GM19328 (cell line): ENCODE results near the gene ADARB2.
"Not testable (repeated sequence)": the region's sequence is repeated elsewhere in the genome, so short reads cannot be mapped to it uniquely, and the experiment has no call there.

ENCODE experiments used
- ATAC-seq: cut with Tn5 transposase; IDR thresholded peaks from one replicate; pipeline ENCODE4 v1.9.1; 2021; ENCODE audit warnings: mild to moderate bottlenecking, moderate library complexity; ENCODE audit not compliant: unreplicated experiment

The ADARB2 gene

DNA sequence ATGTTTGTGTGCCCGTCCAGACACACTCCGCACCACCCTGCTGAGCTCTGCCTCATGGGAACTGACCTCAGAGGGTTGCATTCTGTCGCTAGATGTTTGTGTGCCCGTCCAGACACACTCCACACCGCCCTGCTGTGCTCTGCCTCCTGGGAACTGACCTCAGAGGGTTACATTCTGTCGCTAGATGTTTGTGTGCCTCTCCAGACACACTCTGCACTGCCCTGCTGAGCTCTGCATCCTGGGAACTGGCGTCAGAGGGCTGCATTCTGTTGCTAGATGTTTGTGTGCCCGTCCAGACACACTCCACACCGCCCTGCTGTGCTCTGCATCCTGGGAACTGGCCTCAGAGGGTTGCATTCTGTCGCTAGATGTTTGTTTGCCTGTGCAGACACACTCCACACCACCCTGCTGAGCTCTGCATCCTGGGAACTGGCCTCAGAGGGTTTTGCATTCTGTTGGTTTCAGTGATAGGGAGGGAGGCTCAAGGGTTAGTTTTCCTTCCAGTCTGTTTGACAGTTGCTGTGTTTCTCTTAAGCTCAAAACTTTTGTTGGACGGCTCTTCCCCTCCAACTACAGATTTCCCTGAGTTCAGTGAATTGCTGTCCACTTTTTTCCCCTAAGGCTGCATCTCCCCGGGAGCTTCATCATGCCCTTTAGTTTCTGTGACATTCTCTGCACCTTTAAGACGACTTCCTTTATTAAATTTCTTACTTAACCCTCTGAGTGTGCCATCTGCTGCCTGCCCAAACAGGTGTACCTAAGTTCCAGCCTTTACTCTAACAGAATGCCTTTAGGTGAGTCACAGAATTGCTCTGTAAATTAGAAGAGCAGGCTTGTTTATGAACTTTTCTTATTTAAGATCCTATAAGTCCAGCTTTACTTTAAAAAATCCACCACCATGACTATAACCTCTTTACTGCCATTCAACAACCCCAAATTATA is 119.7 kb downstream of the ADARB2 start:
- not testable (repeated sequence) for ATAC-seq

DNA sequence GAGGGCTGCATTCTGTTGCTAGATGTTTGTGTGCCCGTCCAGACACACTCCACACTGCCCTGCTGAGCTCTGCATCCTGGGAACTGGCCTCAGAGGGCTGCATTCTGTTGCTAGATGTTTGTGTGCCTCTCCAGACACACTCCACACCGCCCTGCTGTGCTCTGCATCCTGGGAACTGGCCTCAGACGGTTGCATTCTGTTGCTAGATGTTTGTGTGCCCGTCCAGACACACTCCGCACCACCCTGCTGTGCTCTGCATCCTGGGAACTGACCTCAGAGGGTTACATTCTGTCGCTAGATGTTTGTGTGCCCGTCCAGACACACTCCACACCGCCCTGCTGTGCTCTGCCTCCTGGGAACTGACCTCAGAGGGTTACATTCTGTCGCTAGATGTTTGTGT is 120.6 kb downstream of the ADARB2 start:
- not testable (repeated sequence) for ATAC-seq

DNA sequence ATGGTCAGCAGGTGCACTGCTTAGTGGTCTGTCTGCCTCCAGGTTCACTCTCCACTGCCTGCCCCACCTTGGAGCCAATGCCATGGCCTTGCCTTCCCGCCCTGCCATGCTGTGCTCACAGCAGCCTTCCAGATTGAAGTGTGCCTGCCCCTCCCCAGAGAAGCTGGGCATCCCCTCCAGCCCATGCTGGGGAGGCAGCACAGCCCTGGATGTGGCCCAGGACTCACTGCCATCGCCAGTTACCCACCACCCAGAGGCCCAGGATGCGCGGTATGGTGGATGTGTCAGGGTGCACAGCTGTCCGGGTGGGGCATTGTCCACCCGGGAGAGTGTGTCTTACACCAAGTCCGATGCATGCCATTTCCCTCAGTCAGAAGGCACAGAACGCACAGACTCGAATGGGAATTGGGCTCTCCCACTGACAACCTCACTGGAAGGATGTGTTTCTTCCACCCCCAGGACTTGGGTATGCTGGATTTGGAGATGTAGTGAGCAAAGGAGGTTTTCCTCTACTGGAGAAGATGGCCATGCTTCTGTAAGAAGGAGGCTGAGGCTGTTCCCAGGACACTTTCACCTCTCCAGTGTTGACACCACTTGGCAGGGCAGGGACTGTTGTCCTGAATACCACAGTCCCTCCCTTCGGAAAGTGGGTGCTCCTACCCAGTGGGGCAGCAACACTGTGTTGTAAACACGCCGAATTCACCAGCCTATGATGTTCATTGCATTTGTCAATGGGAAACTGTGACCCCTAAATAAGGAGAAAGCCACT is 122.0 kb downstream of the ADARB2 start:
- no peak for ATAC-seq

DNA sequence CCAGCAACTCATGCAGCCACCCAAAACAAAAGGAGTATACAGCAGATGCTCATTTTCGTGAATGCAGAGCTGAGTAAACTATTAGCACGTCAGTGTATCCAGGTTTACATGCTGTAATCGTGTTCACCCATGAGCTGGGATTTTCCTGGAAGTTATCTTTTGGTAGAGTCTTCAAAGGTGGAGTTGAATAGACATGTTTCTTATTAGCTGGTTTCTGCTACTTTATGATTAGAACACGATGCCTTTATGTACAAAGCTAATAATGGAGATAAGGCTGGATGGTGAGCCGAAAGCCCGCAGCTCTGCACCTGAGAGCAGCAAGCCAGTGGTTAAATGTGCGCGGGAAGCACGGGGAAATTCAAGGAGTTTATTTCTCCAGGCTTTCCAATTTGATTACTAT is 123.8 kb downstream of the ADARB2 start:
- no peak for ATAC-seq

DNA sequence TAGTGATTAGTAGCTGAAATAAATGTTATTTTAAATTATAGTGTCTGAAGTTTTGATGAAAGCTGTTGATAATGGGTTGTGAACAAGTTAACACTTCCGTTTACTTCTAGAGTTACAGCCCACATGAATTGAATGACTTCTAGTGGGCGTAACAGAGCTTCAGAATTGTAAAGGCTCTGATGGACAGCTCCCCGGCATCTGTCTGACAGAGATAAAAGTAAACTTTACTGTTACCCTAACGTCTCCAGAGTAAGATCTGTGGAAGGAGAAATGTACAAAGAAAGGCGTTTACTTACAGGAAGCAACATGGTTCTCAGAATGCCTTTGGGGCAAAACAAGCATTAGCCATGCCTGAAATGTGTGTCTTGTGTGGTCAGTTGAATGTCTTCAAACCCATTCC is 124.4 kb downstream of the ADARB2 start:
- no peak for ATAC-seq

DNA sequence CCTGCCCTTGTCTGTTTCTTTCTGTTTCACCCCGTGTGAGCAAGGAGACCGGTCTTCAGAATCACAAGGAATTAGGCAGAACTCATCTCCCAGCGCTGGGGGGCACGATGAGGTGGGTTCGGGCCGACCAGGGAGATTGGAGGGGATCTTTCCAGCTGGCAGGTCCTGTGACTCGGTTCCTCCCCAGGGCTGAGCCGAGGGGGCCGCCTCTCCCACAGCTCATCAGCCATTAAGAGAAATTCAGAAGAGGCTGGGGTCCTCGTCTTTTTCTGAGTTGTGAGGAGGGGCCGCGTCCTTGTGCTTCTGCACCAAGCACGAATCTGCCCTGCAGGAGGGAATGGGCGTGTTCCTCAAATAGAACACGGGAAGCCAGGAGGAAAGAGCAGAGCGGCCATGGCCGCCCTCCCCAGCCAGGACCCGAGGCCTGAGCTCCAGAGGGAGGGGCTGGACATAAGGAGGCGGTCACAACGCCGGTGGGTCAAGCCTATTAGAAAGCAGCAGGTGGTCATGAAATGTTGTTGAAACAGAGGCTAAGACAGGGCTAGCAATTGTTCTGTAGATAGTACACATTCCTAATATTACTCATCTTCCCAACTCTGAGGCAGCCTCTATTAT is 125.3 kb downstream of the ADARB2 start:
- ATAC-seq = no peak

DNA sequence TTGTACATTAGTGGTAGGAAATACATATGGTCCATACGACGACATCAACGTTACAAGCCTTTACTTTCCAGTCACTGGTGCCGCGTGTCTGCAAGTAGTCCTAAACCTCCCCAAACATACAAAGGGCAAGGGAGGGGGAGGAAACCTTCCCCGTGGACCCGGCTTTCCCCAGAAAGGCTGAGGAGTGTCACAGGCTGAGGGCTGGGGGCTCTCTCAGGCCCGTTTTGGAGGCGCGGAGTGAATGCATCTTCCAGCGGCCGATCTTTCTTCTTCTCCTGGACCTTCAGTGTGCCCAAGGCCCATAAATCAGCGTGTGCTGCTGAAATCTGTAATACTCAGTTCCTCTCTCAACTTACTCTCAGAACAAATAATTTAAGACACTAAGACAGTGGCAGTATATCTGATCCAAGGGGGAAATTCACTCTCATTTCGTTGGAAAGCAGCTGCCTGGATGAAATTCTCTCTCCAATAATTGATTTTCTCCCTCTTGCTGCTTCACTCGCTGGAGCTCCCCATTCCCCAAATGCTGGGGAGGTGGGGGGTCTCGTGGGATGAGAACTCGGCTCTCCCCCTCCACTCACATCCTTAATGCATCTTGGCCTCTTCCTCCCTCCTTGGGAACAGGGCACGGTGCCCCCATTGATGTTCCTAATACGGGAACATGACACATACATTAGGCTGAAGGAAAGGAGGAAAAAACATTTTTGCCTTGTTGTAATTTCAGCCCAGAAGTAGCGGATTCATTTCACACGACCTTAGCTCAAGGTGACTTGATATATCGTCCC is 126.1 kb downstream of the ADARB2 start:
- no peak for ATAC-seq

DNA sequence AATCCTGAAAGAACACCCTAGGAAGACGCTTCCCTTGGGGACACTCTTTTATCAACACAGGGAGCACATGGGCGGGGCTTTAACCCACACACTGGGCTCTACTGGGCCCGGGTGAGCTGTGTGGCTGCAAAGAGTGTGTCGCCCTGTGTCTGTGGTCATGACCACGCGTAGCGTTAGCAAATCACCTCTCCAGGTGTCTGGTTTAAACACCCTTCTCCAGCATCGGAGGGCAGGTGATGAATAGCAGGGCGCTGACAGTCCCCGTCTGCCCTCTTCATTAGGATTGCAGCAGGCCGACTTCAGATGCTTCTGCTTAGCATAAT is 127.7 kb downstream of the ADARB2 start:
- ATAC-seq = no peak

DNA sequence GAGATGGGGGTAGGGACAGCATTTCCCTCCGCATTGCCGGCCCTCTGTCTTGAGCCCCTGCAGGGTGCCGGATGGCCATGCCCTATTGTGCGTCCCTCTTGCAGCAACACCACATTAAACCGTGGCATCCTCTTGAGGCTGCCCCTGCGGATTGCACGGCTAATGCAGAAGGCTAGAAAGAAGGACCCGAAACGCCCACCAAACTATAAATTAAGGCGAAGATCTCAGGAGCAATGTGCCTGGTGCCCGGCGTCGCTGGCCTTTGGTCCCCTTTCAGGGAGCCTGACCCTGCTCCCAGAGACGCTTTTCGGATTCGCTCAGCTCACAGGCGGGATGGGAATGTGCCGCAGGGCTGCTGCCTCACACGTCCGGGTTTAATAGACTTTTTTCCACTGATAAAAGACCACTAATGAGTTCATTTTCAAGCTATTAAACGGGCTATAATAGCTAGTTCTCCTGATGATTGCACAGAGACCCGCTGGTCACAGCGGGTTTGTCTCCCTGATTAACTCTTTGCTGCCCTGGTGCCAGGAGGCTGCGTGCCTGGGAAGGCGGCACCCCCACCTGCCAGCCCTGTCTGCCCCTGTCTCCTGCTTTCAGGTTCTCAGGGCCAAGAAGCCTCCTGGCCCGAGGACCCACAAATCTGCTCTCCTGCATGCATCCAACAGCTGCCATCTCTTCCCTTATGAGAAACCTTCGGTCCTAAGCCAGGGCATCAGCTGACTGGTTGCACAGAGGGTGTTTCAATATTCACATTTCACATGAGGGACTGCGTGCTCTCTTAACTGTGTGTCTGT is 128.3 kb downstream of the ADARB2 start:
- ATAC-seq = no peak

DNA sequence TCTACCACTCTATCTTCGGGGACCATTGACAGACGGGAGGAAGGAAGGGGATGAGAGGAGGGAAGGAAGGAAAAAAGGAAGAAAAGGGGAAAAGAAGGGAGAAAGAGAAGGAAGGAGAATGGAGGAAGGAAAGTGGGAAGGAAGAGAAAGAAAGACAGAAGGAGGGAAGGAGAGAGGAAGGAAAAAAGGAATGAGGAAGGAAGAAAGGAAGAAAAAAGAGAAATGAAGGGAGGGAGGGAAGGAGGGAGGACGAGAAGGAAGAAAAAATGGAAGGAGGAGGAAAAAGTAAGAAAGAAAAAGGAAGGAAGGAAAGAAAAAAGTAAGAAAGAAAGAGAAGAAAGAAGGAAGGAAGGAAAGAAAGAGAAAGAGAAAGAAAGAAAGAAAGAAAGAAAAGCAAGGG is 128.9 kb downstream of the ADARB2 start:
- ATAC-seq = no peak

DNA sequence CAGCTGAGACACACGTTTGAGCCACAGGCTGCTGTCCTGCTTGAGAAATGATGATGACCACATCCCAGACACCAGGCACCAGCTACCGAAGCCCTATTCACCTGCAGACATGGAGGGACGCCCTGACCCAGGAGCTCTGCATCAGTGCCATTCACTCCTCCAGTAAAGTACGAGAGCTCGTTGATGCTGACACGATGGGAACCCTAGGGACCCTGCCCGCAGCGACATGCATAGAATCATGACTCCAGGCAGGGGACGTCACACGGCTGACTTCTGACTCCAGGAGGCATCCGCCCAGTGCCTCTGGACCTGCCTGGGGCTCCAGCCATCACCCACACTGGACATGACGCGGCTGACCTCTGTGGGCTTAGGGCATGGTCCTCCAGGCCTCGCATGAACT is 129.9 kb downstream of the ADARB2 start:
- no peak for ATAC-seq

DNA sequence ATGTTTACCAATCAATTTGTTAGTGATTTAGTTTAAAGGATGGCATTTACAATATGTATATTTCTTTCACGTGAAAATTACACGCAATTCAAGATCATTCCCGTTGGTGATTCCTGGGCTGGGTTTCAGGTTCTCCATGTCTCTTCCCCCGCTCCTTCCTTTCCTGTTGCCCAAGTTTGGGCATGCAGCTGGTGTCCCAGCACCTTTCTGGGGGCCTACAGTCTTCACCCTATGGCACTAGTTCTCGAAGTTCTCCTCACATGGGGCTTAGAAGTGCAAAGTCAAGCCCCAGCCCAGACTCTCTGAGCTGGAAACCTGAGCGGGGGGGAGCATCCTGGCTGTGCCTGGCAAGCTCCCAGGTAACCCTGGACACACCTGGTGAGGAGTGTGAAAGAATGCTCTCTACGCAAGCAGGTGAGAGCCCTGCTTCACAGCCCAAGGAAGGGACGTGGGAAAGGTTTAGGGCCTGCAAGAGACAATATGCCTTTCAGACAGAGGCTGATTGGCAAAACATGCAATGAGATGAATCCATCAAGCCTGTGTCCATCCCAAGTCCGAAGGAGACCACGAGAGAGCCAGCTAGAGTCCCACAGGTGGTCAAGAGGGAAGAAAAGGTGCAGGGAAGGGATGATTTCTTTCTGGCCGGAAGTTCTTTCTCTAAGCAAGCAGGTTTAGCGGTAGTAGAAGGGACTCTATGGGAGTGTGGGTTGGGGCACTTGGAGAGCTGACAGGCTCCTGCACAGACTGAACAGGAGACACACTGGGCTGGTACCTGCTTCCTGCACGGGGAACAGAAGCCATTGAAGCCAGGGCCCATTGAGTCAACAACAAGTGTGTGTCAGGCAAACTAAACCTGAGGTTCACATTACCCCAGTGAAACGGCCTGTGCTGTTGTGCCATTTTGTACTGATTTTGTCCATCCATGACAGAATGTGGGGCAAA is 131.1 kb downstream of the ADARB2 start:
- ATAC-seq = no peak

DNA sequence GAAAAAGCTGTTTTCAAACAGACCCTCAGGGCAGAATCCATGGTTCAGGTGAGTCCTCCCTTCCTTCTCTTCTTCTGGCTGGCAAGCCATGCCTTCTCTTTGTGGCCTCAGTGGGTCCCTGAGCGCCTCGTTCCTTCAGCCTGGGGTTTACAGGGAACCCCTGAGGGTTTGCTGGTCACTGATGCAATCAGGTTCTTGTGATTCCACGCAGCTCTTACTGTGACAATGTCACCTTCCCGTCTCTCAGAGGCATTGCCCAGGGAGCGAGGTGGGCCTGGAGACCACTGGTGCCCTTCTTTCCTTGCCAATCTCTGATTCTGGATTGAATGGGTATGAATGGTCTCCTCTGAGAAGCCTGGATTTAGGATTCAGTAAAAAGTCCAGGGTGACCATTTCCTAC is 132.2 kb downstream of the ADARB2 start:
- ATAC-seq = no peak

DNA sequence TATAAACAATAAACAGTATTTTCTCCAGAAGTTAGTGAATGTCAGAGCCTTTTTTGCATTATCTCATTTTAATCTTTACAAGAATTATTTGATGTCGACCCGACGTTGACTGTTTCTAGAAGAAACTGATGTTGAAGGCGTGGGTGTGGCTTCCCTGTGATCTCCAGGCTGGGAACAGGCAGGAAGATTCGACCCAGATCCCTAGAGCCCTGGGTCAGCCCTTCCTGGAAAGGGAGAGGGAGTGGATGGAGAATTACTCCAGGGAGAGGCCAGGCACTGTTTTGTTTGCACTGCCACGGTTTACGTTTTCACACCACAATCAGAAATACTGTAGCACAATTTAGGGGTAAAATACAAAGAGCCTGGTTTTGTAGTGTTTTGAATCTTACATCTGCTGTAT is 133.1 kb downstream of the ADARB2 start:
- ATAC-seq = no peak

DNA sequence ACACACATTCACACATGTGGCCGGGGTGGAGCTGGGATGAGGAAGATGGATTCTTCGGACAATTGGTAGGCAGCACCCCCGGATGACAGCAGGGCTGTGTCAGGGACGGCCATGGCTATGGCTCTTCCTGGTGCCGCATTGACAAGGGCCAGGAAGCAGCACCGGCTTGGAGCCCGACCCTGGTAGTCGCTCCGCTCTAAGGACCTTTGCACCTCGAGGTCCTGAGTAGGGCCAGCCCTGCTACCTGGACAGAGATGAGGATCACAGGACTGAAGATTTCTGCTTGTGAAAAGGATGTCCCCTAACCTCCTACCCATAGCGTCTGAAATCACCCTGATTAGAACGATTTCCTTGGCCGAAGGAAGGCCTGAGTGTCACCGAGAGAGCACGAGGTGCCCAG is 134.1 kb downstream of the ADARB2 start:
- ATAC-seq = no peak

DNA sequence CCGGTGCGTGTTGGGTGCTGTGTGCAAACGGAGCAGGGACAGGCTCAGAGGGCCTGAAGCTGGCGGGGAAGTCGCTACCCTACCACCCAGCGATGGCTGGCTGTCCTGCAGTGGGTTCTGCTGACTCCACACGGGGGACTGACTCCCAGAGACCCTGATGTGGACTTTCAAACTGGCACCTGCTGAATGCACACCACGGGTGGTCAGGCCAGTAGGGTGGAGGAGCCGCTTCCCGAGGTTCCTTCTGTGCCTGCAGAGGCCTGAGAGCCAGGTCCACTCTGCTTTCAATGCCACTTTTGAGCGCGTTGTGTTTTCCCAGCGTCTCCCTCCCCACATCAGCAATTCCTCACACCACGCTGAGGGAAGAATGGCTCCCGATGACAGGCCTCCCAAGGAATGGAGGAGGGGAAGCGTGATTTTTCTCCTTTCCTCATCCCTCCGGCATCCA is 135.3 kb downstream of the ADARB2 start:
- ATAC-seq = no peak

DNA sequence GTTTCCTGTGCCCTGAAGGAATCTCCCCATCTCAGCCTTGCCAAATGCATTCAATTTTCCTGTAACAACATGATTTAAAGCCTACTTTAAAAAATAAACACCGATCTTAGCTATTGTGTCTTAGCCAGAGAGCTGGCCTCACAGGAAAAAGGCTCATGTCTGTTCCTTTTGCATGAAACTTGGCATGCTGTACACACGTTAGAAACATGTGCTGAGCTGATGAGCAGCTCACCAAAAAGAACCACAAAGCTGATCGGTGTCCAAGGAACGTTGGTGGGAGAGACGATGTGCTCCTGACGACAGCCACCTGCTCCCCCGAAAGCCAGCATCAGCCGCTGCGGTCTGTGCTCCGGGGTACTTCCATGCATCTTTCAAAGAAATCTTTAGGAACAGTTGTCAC is 135.9 kb downstream of the ADARB2 start:
- ATAC-seq = no peak

DNA sequence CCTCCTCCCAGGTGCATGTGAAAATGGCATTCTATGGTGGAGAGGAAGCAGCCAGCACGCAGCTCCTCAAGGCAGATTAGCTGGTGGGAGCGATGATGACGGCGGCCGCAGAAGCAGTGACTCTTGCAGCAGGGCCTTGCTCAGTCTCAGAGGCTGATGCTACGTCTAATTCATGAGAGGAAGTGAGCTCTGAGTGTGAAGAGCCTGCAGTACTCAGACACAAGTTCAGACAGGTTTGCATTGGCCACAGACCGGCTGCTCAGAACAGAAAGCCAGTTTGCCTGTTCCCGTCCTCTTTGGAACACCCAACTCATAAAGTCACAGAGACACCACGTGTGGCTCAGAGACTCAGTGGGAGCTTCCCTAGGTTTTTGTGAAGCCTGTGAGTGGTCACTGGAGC is 136.5 kb downstream of the ADARB2 start:
- ATAC-seq = no peak
